GM12878 (cell line): ENCODE results near the gene PTPRN2. TPM values are rescaled to one million over a fixed set of nuclear protein-coding genes. Genes with fewer than 3 reads are reported as not detected.

Experiments used
- ATAC-seq: fragments of 200-7000 bp; cut with Tn5 transposase; 3 replicates; pipeline ENCODE4 v1.9.1; 2020; ENCODE audit warnings: mild to moderate bottlenecking, moderate library complexity
- BruUV-seq: library from RNA; stranded (reverse); fragments of 400-500 nt; replicated peaks from 2 replicates; lab custom pipeline; 2021; lab: Mats Ljungman, UMichigan
- CTCF ChIA-PET: fragments of 300-600 bp; sonication (Branson Sonifier 250); formaldehyde crosslinking; extraction: SDS; loops from one replicate; lab custom pipeline; 2021; ENCODE audit warnings: inconsistent platforms; lab: Yijun Ruan, JAX
- POLR2A ChIA-PET: fragments of 350-600 bp; formaldehyde crosslinking; extraction: SDS; loops from one replicate; lab custom pipeline; 2021; ENCODE audit warnings: inconsistent platforms; lab: Charles Lee
- RAD21 ChIA-PET: fragments of 300-600 bp; sonication (Branson Sonifier 250); formaldehyde crosslinking; loops from one replicate; lab custom pipeline; 2023; ENCODE audit warnings: antibody characterized with exemption; ENCODE audit not compliant: unreplicated experiment; lab: Charles Lee
- SMC1A ChIA-PET: fragments of 300-600 bp; sonication (Branson Sonifier 250); formaldehyde crosslinking; loops from one replicate; lab custom pipeline; 2023; ENCODE audit not compliant: unreplicated experiment, uncharacterized antibody; lab: Charles Lee
- DNase-seq: peaks from one replicate; pipeline ENCODE4 v3.0.0-alpha.2; 2011; ENCODE audit warnings: low read depth, low spot score
- FAIRE-seq: peaks from 3 replicates; lab custom pipeline; 2011; peaks lifted over from hg19 to GRCh38; lab: Jason Lieb, UNC
- H2AFZ ChIP-seq: 2 replicates; pipeline ENCODE4 v1.6.0; 2011; ENCODE audit warnings: low read depth, low read length, control low read depth; ENCODE audit not compliant: control insufficient read depth
- H3K27ac ChIP-seq: 2 replicates; pipeline ENCODE4 v1.5.1; 2011; ENCODE audit warnings: control low read depth; ENCODE audit not compliant: control insufficient read depth, insufficient read depth
- H3K27me3 ChIP-seq, 2 experiments: replicated peaks in 1 of 2; 2 replicates each; pipeline versions ENCODE4 v1.6.0 to v1.6.1; 2011; ENCODE audit warnings: low read length in 1 of 2; ENCODE audit not compliant: control insufficient read depth in 2 of 2, insufficient read depth in 2 of 2
- H3K36me3 ChIP-seq, 2 experiments: 2 replicates each; pipeline ENCODE4 v1.5.1; 2011; ENCODE audit warnings: low read length in 1 of 2; ENCODE audit not compliant: control insufficient read depth in 2 of 2, insufficient read depth in 2 of 2
- H3K4me1 ChIP-seq: 2 replicates; pipeline ENCODE4 v1.6.1; 2011; ENCODE audit warnings: mild to moderate bottlenecking, low read length, moderate library complexity, mixed read lengths; ENCODE audit not compliant: control insufficient read depth, insufficient read depth
- H3K4me2 ChIP-seq: 2 replicates; pipeline ENCODE4 v1.6.0; 2011; ENCODE audit warnings: control low read depth; ENCODE audit not compliant: control insufficient read depth, insufficient read depth
- H3K4me3 ChIP-seq: fragments of 200-600 bp; sonication (generic); 2 replicates; pipeline ENCODE4 v1.5.1; 2016
- H3K79me2 ChIP-seq: 2 replicates; pipeline ENCODE4 v1.6.0; 2011; ENCODE audit warnings: low read length; ENCODE audit not compliant: control insufficient read depth, insufficient read depth
- H3K9ac ChIP-seq: 2 replicates; pipeline ENCODE4 v1.8.0; 2011; ENCODE audit warnings: low read length, control low read depth, mixed read lengths; ENCODE audit not compliant: control insufficient read depth, insufficient read depth
- H3K9me3 ChIP-seq: replicated peaks from 3 replicates; pipeline ENCODE4 v1.5.1; 2011; ENCODE audit warnings: mild to moderate bottlenecking, low read length; ENCODE audit not compliant: control insufficient read depth, insufficient read depth
- H4K20me1 ChIP-seq: 2 replicates; pipeline ENCODE4 v1.6.0; 2011; ENCODE audit not compliant: control insufficient read depth, insufficient read depth
- BRCA1 ChIP-seq: IDR thresholded peaks from 2 replicates; pipeline ENCODE4 v1.6.1; 2011; ENCODE audit warnings: low read depth, low read length, improper control_type of control experiment
- CBX3 ChIP-seq: fragments of 200-600 bp; sonication (generic); IDR thresholded peaks from 2 replicates; pipeline ENCODE4 v1.6.1; 2016; ENCODE audit warnings: low read depth, borderline replicate concordance
- NKRF ChIP-seq: fragments of 450-650 bp; conservative IDR thresholded peaks from 2 replicates; pipeline ENCODE4 v1.6.1; 2017; ENCODE audit warnings: mild to moderate bottlenecking, moderate library complexity
- PRDM15 ChIP-seq: fragments of 450-650 bp; formaldehyde crosslinking; IDR thresholded peaks from 2 replicates; pipeline ENCODE4 v1.4.0; 2020; ENCODE audit warnings: mild to moderate bottlenecking, moderate library complexity
- WGBS: methylation state at CpG from one replicate; pipeline ENCODE4 v1.1.6; 2016; ENCODE audit warnings: low lambda C conversion rate; ENCODE audit not compliant: insufficient replicate concordance, insufficient coverage; ENCODE audit errors: missing lambda C conversion rate; 5-methylcytosine and 5-hydroxymethylcytosine counted together
- in situ Hi-C: fragments of 300-500 bp; cut with MboI; formaldehyde crosslinking; loops from 9 replicates; pipeline ENCODE4 v1.14.3; 2018; ENCODE audit warnings: mixed read lengths
- intact Hi-C: fragments of 100-400 bp; cut with micrococcal nuclease; formaldehyde crosslinking; loops from one replicate; pipeline ENCODE4 v1.14.2; 2022; ENCODE audit not compliant: unreplicated experiment
- polyA plus RNA-seq, 11 experiments: library from polyadenylated mRNA; depleted of rRNA in 4 of 11; unstranded in 6 of 11; stranded (reverse) in 5 of 11; fragments of >200 nt; fragmentation: Nextera tagmentation in 4 of 11; fragmentation: Illumina TruSeq in 1 of 11; extraction: Ambion mirVana in 4 of 11; extraction: Trizol in 1 of 11; gene quantifications; 1 replicate in 1 of 11; 2 replicates in 10 of 11; pipeline versions ENCODE4 v1.2.1 to v1.2.3, GENCODE V29; 2011 to 2016; ENCODE audit warnings: inconsistent platforms in 2 of 11, missing spikeins in 2 of 11, low read depth in 1 of 11
- total RNA-seq, 4 experiments: library from RNA; depleted of rRNA in 3 of 4; stranded (reverse); fragments of >200 nt in 3 of 4; fragmentation: Illumina TruSeq in 1 of 4; extraction: Trizol in 1 of 4; gene quantifications; 2 replicates each; pipeline versions ENCODE4 v1.2.1 to v1.2.3, GENCODE V29; 2013 to 2021

PTPRN2 gene
- total and polyA plus RNA-seq, 10 of the 15 experiments (the other 5 are each of a cell fraction or from before 2014, with no cell fraction given), result 5.4 TPM; not detected in 9

GRCh38 chr7:158479664-158480025 is 108.0 kb downstream of the PTPRN2 start:
- H3K4me3 ChIP-seq, result no peak overlapping the region
- ChIA-PET SMC1A (no interaction called here), RAD21 (interaction anchor here (0.6 kb wide), 1 partner anchor 179 kb away, joined by 3 read pairs; no protein-coding TSS in a partner anchor), POLR2A (no interaction called here), CTCF (no interaction called here)
- H3K36me3 ChIP-seq, result no peaks in the 10 kb centered on the region
- H3K27me3 ChIP-seq, result no peaks in the 10 kb centered on the region
- FAIRE-seq, result no peak
- H3K27ac ChIP-seq, result no peak overlapping the region
- H4K20me1 ChIP-seq, result no peaks in the 10 kb centered on the region
- WGBS, result 44% methylated on average over 14 of the region's 14 CpGs
- no peak for TF ChIP-seq BRCA1
- TF ChIP-seq CBX3, result no peak
- no peak for TF ChIP-seq PRDM15 (CRISPR knock-in tag)
- TF ChIP-seq NKRF, result no peak
- H3K9me3 ChIP-seq, result no peaks in the 10 kb centered on the region; the same call in 2 of the 3 replicates
- intact Hi-C loops (no loop called here), in situ Hi-C loops (no loop called here)
- no peaks in the 10 kb centered on the region for H3K4me1 ChIP-seq
- no peaks in the 10 kb centered on the region for H3K79me2 ChIP-seq
- DNase-seq, result no peak
- no peak overlapping the region for H3K9ac ChIP-seq
- no TSS peak for BruUV-seq
- H3K4me2 ChIP-seq, result no peak overlapping the region
- ATAC-seq, result no peak
- no peak overlapping the region for H2AFZ ChIP-seq
